Heart left ventricle (tissue), 13 donors: Measurements from ENCODE around the gene PDZD8.

ENCODE experiments used
- CTCF ChIP-seq, 12 donors: fragments of 200-600 bp; sonication (generic) in 4 of 12; IDR thresholded peaks; one replicate each; pipeline versions ENCODE4 v1.5.0 to v1.8.0; 2018 to 2022; ENCODE audit warnings: antibody characterized with exemption in 12 of 12, mild to moderate bottlenecking in 5 of 12
- POLR2A ChIP-seq, 2 donors: fragments of 450-650 bp; IDR thresholded peaks; one replicate each; pipeline ENCODE4 v1.6.1; 2017; ENCODE audit warnings: antibody characterized with exemption in 2 of 2, mild to moderate bottlenecking in 2 of 2, moderate library complexity in 2 of 2
- donor health status: ischemic (EF 13 %, LVEDD 7.1; RV severe dilation, severe dysfunction).
- donor health status: DM: no; HTN: yes; CAD: no.
- donor health status: DM: no; HTN: no; CAD: no.
- donor health status: ischemic (EF 25% LVEDD 6.9; RV normal size, moderate dysfunction).
- donor health status: ischemic (EF 25% LVEDD 5.7; RV mildly dilated, moderate dysfunction).
- donor health status: ischemic (EF 35%, LVEDD 5.7; RV mildly dilated, moderate dysfunction).
- donor health status: nonischemic (EF 11% LVEDD 7.7; RV severe dilation, severe dysfunction).
- donor health status: DM: yes; HTN: yes; CAD: no.
- donor health status: PGD.
- donor health status: ischemic (EF 29% LVEDD 5.4; RV normal size, mild dysfunction).
- donor health status: nonischemic (EF 23%, LVEDD 6.1; RV moderate dilation, normal function).

- TF ChIP-seq CTCF (IDR thresholded peaks at IDR 0.05) (no peak), POLR2A (IDR thresholded peaks at IDR 0.05) (no peak)
Measured at GRCh38 chr10:117254338-117254737, 120.9 kb downstream of the PDZD8 start.
